AG10803 (cell line): ENCODE data around the gene BDKRB1.

Experiments
- DNase-seq: peaks from one replicate; pipeline ENCODE4 v3.0.0; 2010; ENCODE audit warnings: low read depth
- H3K4me3 ChIP-seq: 2 replicates; pipeline ENCODE4 v1.5.1; 2011; ENCODE audit warnings: mild to moderate bottlenecking, low read length, control low read depth
- TF ChIP-seq, protein P1 (sequence below): conservative IDR thresholded peaks from 2 replicates; pipeline ENCODE4 v1.5.1; 2011; ENCODE audit warnings: mild to moderate bottlenecking, low read length, control low read depth, inconsistent platforms

BDKRB1 gene

DNA sequence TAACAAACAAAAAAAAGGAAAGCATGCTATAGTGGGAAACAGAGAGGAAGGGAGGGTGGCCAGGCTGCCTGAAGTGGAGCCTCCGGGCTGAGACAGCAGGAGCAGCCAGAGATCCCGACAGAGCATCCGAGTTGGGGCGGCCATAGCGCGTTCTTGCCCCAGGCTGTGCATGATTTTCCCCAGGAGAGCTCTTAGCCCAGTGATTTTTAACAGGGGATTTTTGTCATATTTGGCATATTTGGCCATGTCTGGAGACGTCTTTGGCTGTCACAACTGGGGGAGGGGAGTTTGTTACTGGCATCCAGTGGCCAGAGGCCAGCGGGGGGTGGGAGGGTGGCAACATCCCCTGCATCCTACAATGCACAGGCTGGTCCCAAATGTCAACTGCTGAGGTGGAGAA lies 23.6 kb downstream of the BDKRB1 start:
- TF ChIP-seq, protein P1, sequence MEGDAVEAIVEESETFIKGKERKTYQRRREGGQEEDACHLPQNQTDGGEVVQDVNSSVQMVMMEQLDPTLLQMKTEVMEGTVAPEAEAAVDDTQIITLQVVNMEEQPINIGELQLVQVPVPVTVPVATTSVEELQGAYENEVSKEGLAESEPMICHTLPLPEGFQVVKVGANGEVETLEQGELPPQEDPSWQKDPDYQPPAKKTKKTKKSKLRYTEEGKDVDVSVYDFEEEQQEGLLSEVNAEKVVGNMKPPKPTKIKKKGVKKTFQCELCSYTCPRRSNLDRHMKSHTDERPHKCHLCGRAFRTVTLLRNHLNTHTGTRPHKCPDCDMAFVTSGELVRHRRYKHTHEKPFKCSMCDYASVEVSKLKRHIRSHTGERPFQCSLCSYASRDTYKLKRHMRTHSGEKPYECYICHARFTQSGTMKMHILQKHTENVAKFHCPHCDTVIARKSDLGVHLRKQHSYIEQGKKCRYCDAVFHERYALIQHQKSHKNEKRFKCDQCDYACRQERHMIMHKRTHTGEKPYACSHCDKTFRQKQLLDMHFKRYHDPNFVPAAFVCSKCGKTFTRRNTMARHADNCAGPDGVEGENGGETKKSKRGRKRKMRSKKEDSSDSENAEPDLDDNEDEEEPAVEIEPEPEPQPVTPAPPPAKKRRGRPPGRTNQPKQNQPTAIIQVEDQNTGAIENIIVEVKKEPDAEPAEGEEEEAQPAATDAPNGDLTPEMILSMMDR: no peak
- peak; percentile 29 for DNase-seq
- H3K4me3 ChIP-seq: no peak overlapping the region

GRCh38 chr14:96280104-96280503 lies 24.1 kb downstream of the BDKRB1 start:
- DNase-seq: no peak
- no peak overlapping the region for H3K4me3 ChIP-seq
- TF ChIP-seq, protein P1: no peak

DNA sequence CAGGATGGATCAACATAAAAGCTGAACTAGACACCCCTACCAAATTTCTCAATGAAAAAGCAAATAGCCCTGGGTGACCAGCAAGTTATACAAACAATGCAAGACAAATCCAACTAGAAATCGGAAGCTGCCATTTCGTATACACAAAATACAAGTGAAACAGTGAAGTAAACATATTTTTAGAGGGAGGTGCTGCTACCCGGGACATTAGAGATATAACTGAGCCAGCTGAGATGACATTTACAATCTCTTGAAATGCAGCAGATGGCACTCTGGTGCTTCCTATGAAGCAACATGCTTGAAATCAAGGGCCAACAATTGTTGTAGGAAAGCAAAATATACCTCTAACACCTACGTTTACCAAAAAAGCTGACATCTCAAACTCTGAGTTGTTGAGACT lies 25.5 kb downstream of the BDKRB1 start:
- no peak for DNase-seq
- TF ChIP-seq, protein P1: no peak

GRCh38 chr14:96284008-96284407 lies 28.0 kb downstream of the BDKRB1 start:
- TF ChIP-seq, protein P1: no peak
- H3K4me3 ChIP-seq: no peak overlapping the region
- no peak for DNase-seq

More for the DNA sequence above, 25.5 kb downstream of the BDKRB1 start:
- no peak overlapping the region for H3K4me3 ChIP-seq

DNA sequence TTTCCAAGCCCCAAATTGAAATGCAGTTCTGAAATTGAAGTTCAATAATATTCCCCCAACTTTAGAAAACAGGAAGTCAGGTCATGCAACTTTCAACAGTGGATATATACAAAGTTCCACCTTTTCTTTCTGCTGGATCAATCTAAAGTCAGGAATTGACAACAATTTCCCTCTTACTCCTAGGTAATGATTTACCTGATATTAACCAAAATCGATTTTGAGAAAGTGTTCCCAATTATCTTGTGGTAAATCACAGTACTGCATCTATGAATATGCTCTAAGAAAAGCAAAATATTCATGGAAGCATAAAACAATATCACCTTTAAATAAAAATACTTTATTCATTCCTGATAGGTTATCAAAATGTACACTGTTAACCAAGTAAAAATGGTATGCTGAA lies 28.4 kb downstream of the BDKRB1 start:
- no peak overlapping the region for H3K4me3 ChIP-seq
- TF ChIP-seq, protein P1: no peak
- no peak for DNase-seq

GRCh38 chr14:96285667-96286066 lies 29.7 kb downstream of the BDKRB1 start:
- no peak overlapping the region for H3K4me3 ChIP-seq
- TF ChIP-seq, protein P1: no peak

GRCh38 chr14:96286251-96286650 lies 30.2 kb downstream of the BDKRB1 start:
- TF ChIP-seq, protein P1: no peak
- no peak overlapping the region for H3K4me3 ChIP-seq
- DNase-seq: no peak

More at GRCh38 chr14:96285667-96286066, 29.7 kb downstream of the BDKRB1 start:
- peak; percentile 55 for DNase-seq
